ENCODE measurements around the gene GNG11.

Gene GNG11

DNA sequence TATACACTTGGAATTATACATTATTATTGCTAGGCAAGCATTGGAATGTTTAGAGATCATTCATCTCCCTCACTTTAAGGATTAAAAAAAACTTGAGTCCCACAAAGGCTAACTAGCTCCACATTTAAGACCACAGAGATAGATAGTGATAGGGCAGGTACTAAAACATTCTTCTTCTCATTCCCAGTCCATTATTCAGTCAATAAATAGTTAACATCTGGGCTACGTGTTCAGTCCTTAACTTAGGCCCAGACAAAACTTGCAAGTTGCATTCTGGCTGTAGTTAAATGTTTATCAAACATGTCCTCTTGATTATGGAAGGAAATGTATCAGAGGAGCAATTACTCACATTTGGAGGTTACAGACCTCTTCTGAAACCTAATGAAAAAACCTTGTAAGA, 2.4 kb downstream of the GNG11 start:
- no peak overlapping the region for H3K9ac ChIP-seq (ENCODE audit: low read depth in 1 of 2, low read length in 2 of 2)
- no peaks in the 10 kb centered on the region for H3K4me1 ChIP-seq (ENCODE audit: control insufficient read depth in 2 of 2, insufficient read depth in 2 of 2, low read length in 2 of 2)
- H3K27me3 ChIP-seq (ENCODE audit: control insufficient read depth in 2 of 2, insufficient read depth in 2 of 2, low read length in 2 of 2) = peaks cover 5 to 8% of the 10 kb centered on the region in 2 donors
- H3K27ac ChIP-seq (ENCODE audit: low read depth in 2 of 2, low read length in 2 of 2) = no peak overlapping the region
- H3K9me3 ChIP-seq (ENCODE audit: control insufficient read depth in 2 of 2, low read length in 2 of 2) = no peaks in the 10 kb centered on the region
- peak overlapping the region; percentile 41 to 71 for H3K4me3 ChIP-seq (ENCODE audit: low read length in 2 of 2)
- H3K36me3 ChIP-seq (ENCODE audit: control insufficient read depth in 2 of 2, insufficient read depth in 2 of 2, low read length in 2 of 2) = no peaks in the 10 kb centered on the region

DNA sequence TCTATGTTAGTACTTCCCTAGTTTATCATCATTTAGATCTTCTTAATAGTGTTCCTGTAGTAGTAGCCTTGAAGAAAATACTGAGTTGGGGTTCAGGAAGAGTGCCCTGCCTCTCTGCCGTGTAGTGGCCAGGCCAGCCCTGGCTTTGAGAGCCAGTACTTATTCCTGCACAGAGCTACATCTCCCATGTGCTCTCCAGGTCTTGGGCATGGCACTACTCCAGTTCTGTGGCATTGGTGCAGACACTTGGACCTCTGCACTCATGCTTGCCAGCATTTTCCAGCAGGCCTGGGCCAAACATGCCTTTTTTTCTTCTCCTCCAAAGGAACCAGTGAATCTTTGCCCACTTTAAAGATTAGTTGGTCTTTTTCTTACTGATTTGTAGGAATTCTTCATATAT, 5.3 kb downstream of the GNG11 start:
- H3K27ac ChIP-seq (ENCODE audit: low read depth in 2 of 2, low read length in 2 of 2) = no peak overlapping the region
- H3K9ac ChIP-seq (ENCODE audit: low read depth in 1 of 2, low read length in 2 of 2) = no peak overlapping the region
- no peak overlapping the region for H3K4me3 ChIP-seq (ENCODE audit: low read length in 2 of 2)

DNA sequence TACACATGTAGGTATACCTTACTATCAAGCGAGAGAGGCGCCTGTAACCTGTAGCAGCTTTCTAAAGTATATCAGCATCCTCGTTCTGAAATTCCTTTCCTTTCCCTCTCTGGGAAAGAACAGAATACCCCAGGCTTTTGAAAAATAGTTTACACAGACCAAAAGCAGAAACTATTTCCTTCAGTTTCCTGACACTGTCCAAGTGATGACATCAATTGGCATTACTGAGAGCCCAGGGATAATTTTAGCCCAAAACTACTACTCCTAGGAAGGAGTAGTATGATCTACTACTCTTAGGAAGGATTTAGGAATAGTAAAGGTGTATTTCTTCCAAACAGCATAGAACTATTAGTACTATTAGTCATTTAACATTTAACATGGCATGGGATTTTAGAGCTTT, 6.0 kb downstream of the GNG11 start:
- H3K4me3 ChIP-seq (ENCODE audit: low read length in 2 of 2) = no peak overlapping the region
- no peaks in the 10 kb centered on the region for H3K4me1 ChIP-seq (ENCODE audit: control insufficient read depth in 2 of 2, insufficient read depth in 2 of 2, low read length in 2 of 2)
- H3K27me3 ChIP-seq (ENCODE audit: control insufficient read depth in 2 of 2, insufficient read depth in 2 of 2, low read length in 2 of 2) = peaks cover 0 to 2% of the 10 kb centered on the region in 2 donors
- H3K9me3 ChIP-seq (ENCODE audit: control insufficient read depth in 2 of 2, low read length in 2 of 2) = no peaks in the 10 kb centered on the region
- no peak overlapping the region for H3K9ac ChIP-seq (ENCODE audit: low read depth in 1 of 2, low read length in 2 of 2)
- H3K36me3 ChIP-seq (ENCODE audit: control insufficient read depth in 2 of 2, insufficient read depth in 2 of 2, low read length in 2 of 2) = no peaks in the 10 kb centered on the region
- H3K27ac ChIP-seq (ENCODE audit: low read depth in 2 of 2, low read length in 2 of 2) = no peak overlapping the region

More for the DNA sequence above, 5.3 kb downstream of the GNG11 start:
- peaks cover 3 to 4% of the 10 kb centered on the region in 2 donors for H3K27me3 ChIP-seq (ENCODE audit: control insufficient read depth in 2 of 2, insufficient read depth in 2 of 2, low read length in 2 of 2)
- no peaks in the 10 kb centered on the region for H3K9me3 ChIP-seq (ENCODE audit: control insufficient read depth in 2 of 2, low read length in 2 of 2)
- H3K36me3 ChIP-seq (ENCODE audit: control insufficient read depth in 2 of 2, insufficient read depth in 2 of 2, low read length in 2 of 2) = no peaks in the 10 kb centered on the region
- no peaks in the 10 kb centered on the region for H3K4me1 ChIP-seq (ENCODE audit: control insufficient read depth in 2 of 2, insufficient read depth in 2 of 2, low read length in 2 of 2)

DNA sequence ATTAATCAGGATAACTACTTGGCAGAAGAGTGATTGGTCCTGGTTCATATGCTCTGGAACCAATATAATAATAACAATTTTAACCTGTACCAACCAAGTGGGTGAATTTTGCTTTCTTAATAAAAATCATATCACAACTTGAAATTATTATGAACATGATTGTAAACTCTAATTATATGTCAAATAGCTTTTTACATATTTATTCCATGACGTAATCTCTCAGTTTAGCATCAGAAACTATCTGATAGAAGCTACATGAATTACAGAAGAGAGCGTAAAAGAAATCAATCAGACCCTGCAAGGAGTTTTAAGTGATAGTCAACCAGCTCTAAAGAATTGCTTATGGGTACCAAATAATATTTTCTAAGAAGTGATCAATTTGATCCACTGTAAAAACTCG, 10.1 kb downstream of the GNG11 start:
- Histone ChIP-seq H3K4me1 (ENCODE audit: control insufficient read depth in 2 of 2, insufficient read depth in 2 of 2, low read length in 2 of 2) (no peaks in the 10 kb centered on the region), H3K36me3 (ENCODE audit: control insufficient read depth in 2 of 2, insufficient read depth in 2 of 2, low read length in 2 of 2) (no peaks in the 10 kb centered on the region), H3K9me3 (ENCODE audit: control insufficient read depth in 2 of 2, low read length in 2 of 2) (no peaks in the 10 kb centered on the region), H3K27me3 (ENCODE audit: control insufficient read depth in 2 of 2, insufficient read depth in 2 of 2, low read length in 2 of 2) (no peaks in the 10 kb centered on the region), H3K27ac (ENCODE audit: low read depth in 2 of 2, low read length in 2 of 2) (no peak overlapping the region), H3K4me3 (ENCODE audit: low read length in 2 of 2) (no peak overlapping the region), H3K9ac (ENCODE audit: low read depth in 1 of 2, low read length in 2 of 2) (no peak overlapping the region)

DNA sequence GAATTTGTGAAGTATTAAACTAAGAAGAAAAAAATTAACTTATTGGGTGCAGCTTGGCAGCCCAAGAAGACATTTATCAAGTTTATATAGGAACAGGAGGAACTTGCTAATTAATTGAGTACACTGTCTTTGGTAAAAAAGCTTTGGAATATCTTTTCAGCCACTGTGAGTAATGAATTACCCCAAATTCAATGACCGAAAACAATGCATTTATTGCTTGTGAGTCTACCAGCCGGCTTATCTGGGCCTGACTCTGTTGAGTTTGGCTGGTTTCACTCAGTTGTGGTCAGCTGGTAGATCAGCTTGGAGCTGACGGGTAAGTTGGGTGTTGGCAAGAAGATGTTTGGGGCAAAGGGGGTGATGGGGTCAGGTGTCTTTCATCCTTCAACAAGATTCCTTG, 11.6 kb downstream of the GNG11 start:
- Histone ChIP-seq H3K4me3 (ENCODE audit: low read length in 2 of 2) (no peak overlapping the region), H3K27ac (ENCODE audit: low read depth in 2 of 2, low read length in 2 of 2) (no peak overlapping the region), H3K9ac (ENCODE audit: low read depth in 1 of 2, low read length in 2 of 2) (no peak overlapping the region), H3K4me1 (ENCODE audit: control insufficient read depth in 2 of 2, insufficient read depth in 2 of 2, low read length in 2 of 2) (no peaks in the 10 kb centered on the region), H3K27me3 (ENCODE audit: control insufficient read depth in 2 of 2, insufficient read depth in 2 of 2, low read length in 2 of 2) (no peaks in the 10 kb centered on the region), H3K9me3 (ENCODE audit: control insufficient read depth in 2 of 2, low read length in 2 of 2) (no peaks in the 10 kb centered on the region), H3K36me3 (ENCODE audit: control insufficient read depth in 2 of 2, insufficient read depth in 2 of 2, low read length in 2 of 2) (no peaks in the 10 kb centered on the region)

DNA sequence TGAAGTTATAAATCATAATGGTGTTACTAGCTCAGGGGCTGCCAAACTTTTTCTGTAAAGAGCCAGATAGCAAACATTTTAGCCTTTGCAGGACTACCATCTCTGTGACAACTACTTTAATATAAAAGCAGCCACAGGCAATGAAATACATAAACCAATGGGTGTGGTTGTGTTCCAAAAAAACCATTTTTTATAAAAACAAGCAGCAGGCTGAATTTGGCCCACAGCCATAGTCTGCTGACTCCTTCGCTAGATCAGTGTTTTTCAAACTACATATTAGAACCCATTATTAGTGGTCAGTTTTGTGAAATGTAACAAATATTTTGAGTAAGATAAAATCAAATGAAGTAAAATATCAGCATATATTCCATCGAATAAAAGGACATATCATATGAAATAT, 13.6 kb downstream of the GNG11 start:
- no peaks in the 10 kb centered on the region for H3K4me1 ChIP-seq (ENCODE audit: control insufficient read depth in 2 of 2, insufficient read depth in 2 of 2, low read length in 2 of 2)
- H3K27ac ChIP-seq (ENCODE audit: low read depth in 2 of 2, low read length in 2 of 2) = no peak overlapping the region
- H3K27me3 ChIP-seq (ENCODE audit: control insufficient read depth in 2 of 2, insufficient read depth in 2 of 2, low read length in 2 of 2) = no peaks in the 10 kb centered on the region
- no peak overlapping the region for H3K9ac ChIP-seq (ENCODE audit: low read depth in 1 of 2, low read length in 2 of 2)
- H3K36me3 ChIP-seq (ENCODE audit: control insufficient read depth in 2 of 2, insufficient read depth in 2 of 2, low read length in 2 of 2) = no peaks in the 10 kb centered on the region
- H3K4me3 ChIP-seq (ENCODE audit: low read length in 2 of 2) = no peak overlapping the region
- no peaks in the 10 kb centered on the region for H3K9me3 ChIP-seq (ENCODE audit: control insufficient read depth in 2 of 2, low read length in 2 of 2)

DNA sequence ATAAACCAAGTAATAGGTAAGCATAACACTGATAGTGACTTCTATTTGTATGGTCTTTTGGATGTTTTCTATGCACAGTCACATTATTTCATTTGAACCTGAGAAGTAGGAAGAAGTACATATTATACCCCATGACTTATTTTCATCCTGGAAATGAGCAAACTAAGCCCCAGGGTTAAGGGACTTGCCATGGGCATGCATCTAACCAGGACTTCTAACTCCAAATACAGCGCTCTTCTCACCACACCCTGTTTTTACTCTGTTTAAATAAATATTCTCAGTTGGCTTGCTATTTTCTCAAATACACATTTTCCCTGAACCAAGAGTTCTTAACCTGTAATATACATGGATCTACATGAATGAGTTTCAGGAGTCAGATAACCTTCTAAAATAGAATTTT, 16.3 kb downstream of the GNG11 start:
- Histone ChIP-seq H3K9ac (ENCODE audit: low read depth in 1 of 2, low read length in 2 of 2) (no peak overlapping the region), H3K36me3 (ENCODE audit: control insufficient read depth in 2 of 2, insufficient read depth in 2 of 2, low read length in 2 of 2) (no peaks in the 10 kb centered on the region), H3K4me3 (ENCODE audit: low read length in 2 of 2) (no peak overlapping the region), H3K9me3 (ENCODE audit: control insufficient read depth in 2 of 2, low read length in 2 of 2) (no peaks in the 10 kb centered on the region), H3K4me1 (ENCODE audit: control insufficient read depth in 2 of 2, insufficient read depth in 2 of 2, low read length in 2 of 2) (no peaks in the 10 kb centered on the region), H3K27me3 (ENCODE audit: control insufficient read depth in 2 of 2, insufficient read depth in 2 of 2, low read length in 2 of 2) (no peaks in the 10 kb centered on the region), H3K27ac (ENCODE audit: low read depth in 2 of 2, low read length in 2 of 2) (no peak overlapping the region)

DNA sequence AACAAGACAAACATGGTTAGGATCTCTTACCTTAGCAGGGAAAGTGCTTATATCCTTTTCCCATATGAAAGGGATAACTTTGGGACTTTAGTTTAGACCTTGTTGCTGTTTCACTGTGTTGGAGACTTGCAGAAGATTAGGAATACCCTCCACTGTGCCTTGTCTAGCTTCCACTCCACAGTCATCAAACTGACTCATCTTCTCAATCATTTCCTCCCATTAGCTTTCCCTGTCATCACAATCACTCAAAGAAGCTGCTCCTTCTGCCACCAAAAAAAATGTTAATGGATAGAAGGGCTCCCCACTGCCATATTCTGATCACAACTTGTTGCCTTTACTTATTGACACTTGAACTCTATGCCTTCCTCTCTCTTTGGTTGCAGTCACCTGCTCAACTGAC, 16.8 kb downstream of the GNG11 start:
- H3K9me3 ChIP-seq (ENCODE audit: control insufficient read depth in 2 of 2, low read length in 2 of 2) = no peaks in the 10 kb centered on the region
- no peaks in the 10 kb centered on the region for H3K36me3 ChIP-seq (ENCODE audit: control insufficient read depth in 2 of 2, insufficient read depth in 2 of 2, low read length in 2 of 2)
- no peaks in the 10 kb centered on the region for H3K4me1 ChIP-seq (ENCODE audit: control insufficient read depth in 2 of 2, insufficient read depth in 2 of 2, low read length in 2 of 2)
- no peak overlapping the region for H3K4me3 ChIP-seq (ENCODE audit: low read length in 2 of 2)
- H3K27me3 ChIP-seq (ENCODE audit: control insufficient read depth in 2 of 2, insufficient read depth in 2 of 2, low read length in 2 of 2) = no peaks in the 10 kb centered on the region
- no peak overlapping the region for H3K9ac ChIP-seq (ENCODE audit: low read depth in 1 of 2, low read length in 2 of 2)
- no peak overlapping the region for H3K27ac ChIP-seq (ENCODE audit: low read depth in 2 of 2, low read length in 2 of 2)

DNA sequence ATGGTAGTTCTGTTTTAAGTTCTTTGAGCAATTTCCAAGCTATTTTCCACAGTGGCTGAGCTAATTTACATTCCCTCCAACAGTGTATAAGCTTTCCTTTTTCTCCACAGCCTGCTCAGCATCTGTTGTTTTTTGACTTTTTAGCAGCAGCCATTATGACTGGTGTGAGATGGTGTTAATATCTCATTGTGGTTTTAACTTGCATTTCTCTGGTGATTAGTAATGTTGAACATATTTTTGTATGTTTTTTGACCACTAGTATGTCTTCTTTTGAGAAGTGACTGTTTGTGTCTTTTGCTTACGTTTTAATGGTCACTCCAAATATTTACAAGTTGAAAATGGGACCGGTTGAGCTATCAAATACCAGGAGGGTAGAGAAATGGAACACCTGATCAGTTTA, 20.4 kb downstream of the GNG11 start:
- no peaks in the 10 kb centered on the region for H3K9me3 ChIP-seq (ENCODE audit: control insufficient read depth in 2 of 2, low read length in 2 of 2)
- no peak overlapping the region for H3K27ac ChIP-seq (ENCODE audit: low read depth in 2 of 2, low read length in 2 of 2)
- H3K4me1 ChIP-seq (ENCODE audit: control insufficient read depth in 2 of 2, insufficient read depth in 2 of 2, low read length in 2 of 2) = no peaks in the 10 kb centered on the region
- H3K36me3 ChIP-seq (ENCODE audit: control insufficient read depth in 2 of 2, insufficient read depth in 2 of 2, low read length in 2 of 2) = no peaks in the 10 kb centered on the region
- H3K4me3 ChIP-seq (ENCODE audit: low read length in 2 of 2) = no peak overlapping the region
- no peak overlapping the region for H3K9ac ChIP-seq (ENCODE audit: low read depth in 1 of 2, low read length in 2 of 2)
- no peaks in the 10 kb centered on the region for H3K27me3 ChIP-seq (ENCODE audit: control insufficient read depth in 2 of 2, insufficient read depth in 2 of 2, low read length in 2 of 2)

DNA sequence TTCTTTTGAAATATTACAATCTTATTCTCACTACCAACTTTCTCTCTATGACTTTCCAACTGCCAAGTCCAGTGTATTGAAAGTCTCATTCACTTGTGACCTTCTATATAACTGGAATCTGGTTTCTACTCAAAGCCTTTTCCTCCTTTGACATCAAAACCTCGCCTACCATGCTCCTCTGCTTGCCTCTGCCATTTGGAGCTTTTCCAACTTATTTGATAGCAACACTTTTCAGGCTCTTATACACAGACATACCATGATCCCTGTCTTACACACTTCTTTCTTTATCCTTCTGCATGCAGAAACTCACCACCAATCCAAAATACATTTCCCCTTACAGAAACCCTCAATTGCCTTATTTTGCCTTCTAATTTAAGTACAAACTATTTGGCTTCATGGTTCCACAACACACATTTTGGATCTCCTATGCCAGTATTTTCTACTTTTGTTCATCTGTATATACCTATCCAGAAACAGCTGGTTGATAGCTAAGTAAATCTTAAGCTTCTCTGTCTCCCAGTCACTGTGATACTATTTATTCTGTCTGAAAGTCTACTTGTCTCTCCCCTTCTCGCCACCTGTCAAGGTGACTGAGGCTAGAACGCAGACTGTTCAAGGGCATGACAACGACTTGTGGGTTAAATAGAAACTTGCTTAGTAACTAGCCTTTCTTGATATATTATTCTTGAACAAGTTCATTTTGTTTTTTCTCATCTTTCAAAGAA, 22.4 kb downstream of the GNG11 start:
- Histone ChIP-seq H3K27ac (ENCODE audit: low read depth in 2 of 2, low read length in 2 of 2) (no peak overlapping the region), H3K4me3 (ENCODE audit: low read length in 2 of 2) (no peak overlapping the region)

DNA sequence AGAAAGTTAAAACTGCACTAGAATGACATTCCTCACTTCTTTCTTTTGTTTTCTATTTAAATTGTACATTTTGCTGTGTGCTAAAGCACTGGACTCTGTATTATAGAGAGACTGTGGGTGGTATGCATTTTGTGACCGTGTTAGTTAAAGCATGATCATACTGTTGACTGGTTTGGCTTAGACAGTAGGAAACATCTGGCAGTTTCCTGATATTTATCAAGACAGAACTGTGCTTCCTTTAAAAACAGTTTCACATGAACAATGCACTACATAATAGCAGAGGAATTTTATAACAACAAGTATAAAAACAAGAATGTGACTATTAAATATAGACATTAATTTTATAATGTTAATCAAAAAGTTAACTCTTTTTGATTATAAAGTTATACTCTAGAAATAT, 23.1 kb downstream of the GNG11 start:
- Histone ChIP-seq H3K9me3 (ENCODE audit: control insufficient read depth in 2 of 2, low read length in 2 of 2) (no peaks in the 10 kb centered on the region), H3K9ac (ENCODE audit: low read depth in 1 of 2, low read length in 2 of 2) (no peak overlapping the region), H3K27me3 (ENCODE audit: control insufficient read depth in 2 of 2, insufficient read depth in 2 of 2, low read length in 2 of 2) (no peaks in the 10 kb centered on the region), H3K27ac (ENCODE audit: low read depth in 2 of 2, low read length in 2 of 2) (no peak overlapping the region), H3K36me3 (ENCODE audit: control insufficient read depth in 2 of 2, insufficient read depth in 2 of 2, low read length in 2 of 2) (no peaks in the 10 kb centered on the region), H3K4me3 (ENCODE audit: low read length in 2 of 2) (no peak overlapping the region), H3K4me1 (ENCODE audit: control insufficient read depth in 2 of 2, insufficient read depth in 2 of 2, low read length in 2 of 2) (no peaks in the 10 kb centered on the region)

More for the DNA sequence above, 22.4 kb downstream of the GNG11 start:
- Histone ChIP-seq H3K36me3 (ENCODE audit: control insufficient read depth in 2 of 2, insufficient read depth in 2 of 2, low read length in 2 of 2) (no peaks in the 10 kb centered on the region), H3K9ac (ENCODE audit: low read depth in 1 of 2, low read length in 2 of 2) (no peak overlapping the region), H3K4me1 (ENCODE audit: control insufficient read depth in 2 of 2, insufficient read depth in 2 of 2, low read length in 2 of 2) (no peaks in the 10 kb centered on the region), H3K9me3 (ENCODE audit: control insufficient read depth in 2 of 2, low read length in 2 of 2) (no peaks in the 10 kb centered on the region), H3K27me3 (ENCODE audit: control insufficient read depth in 2 of 2, insufficient read depth in 2 of 2, low read length in 2 of 2) (no peaks in the 10 kb centered on the region)
